ENCODE results near the gene EVI5. TPM values are rescaled to one million over a fixed set of nuclear protein-coding genes. Genes with fewer than 3 reads are reported as not detected.

Gene EVI5
- total and polyA plus RNA-seq, 10 of the 15 experiments (the other 5 are each of a cell fraction or from before 2014, with no cell fraction given), result 0.27 to 6.8 (median 1.7) TPM

DNA sequence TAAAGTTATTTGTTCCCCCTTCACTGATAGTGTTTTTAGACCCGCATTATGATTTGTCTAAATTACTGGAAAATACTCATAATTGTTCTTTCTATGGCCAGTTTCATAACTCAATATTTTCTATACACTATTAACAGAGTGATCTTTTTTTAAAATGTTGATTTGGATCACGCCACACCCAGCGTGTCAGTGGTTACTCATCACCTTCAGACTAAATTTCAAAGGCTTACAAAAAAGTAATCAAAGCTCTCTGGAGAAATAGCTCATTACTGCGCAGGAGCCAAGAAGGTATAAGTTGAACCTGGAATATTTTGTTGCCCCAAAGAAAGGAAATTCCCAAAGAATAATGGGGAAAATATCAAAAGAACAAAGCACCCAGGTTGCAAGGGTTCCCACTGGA lies 104.9 kb downstream of the EVI5 start (continued):
- TF ChIP-seq CHD1 (IDR thresholded peaks at IDR 0.05; ENCODE audit: low read depth, low read length), result no peak
- no peak for TF ChIP-seq GATAD2B (conservative IDR thresholded peaks at IDR 0.05; ENCODE audit: low read depth)
- no peak for TF ChIP-seq FOS (IDR thresholded peaks at IDR 0.05; ENCODE audit: borderline replicate concordance, extremely low read depth, insufficient read length)
- TF ChIP-seq, protein P1, sequence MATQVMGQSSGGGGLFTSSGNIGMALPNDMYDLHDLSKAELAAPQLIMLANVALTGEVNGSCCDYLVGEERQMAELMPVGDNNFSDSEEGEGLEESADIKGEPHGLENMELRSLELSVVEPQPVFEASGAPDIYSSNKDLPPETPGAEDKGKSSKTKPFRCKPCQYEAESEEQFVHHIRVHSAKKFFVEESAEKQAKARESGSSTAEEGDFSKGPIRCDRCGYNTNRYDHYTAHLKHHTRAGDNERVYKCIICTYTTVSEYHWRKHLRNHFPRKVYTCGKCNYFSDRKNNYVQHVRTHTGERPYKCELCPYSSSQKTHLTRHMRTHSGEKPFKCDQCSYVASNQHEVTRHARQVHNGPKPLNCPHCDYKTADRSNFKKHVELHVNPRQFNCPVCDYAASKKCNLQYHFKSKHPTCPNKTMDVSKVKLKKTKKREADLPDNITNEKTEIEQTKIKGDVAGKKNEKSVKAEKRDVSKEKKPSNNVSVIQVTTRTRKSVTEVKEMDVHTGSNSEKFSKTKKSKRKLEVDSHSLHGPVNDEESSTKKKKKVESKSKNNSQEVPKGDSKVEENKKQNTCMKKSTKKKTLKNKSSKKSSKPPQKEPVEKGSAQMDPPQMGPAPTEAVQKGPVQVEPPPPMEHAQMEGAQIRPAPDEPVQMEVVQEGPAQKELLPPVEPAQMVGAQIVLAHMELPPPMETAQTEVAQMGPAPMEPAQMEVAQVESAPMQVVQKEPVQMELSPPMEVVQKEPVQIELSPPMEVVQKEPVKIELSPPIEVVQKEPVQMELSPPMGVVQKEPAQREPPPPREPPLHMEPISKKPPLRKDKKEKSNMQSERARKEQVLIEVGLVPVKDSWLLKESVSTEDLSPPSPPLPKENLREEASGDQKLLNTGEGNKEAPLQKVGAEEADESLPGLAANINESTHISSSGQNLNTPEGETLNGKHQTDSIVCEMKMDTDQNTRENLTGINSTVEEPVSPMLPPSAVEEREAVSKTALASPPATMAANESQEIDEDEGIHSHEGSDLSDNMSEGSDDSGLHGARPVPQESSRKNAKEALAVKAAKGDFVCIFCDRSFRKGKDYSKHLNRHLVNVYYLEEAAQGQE (IDR thresholded peaks at IDR 0.05; ENCODE audit: low read depth, low read length), result no peak
- no peak for TF ChIP-seq NKRF (conservative IDR thresholded peaks at IDR 0.05)
- TF ChIP-seq SP1 (IDR thresholded peaks at IDR 0.05; ENCODE audit: low read depth, low read length), result no peak

DNA sequence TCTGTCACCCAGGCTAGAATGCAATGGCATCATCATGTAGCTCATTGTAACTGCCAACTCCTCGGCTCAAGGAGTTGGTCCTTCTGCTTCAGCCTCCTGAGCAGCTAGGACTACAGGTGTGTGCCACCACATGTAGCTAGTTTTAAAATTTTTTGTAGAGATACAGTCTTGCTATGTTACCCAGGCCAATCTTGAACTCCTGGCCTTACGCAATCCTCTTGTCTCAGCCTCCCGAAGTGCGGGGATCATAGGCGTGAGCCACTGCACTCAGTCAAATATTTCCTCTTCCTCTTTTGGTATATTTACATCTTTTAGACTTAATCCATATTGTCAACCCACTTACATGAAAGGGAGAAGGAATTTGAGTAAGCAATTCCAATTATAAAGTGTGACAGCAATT lies 121.1 kb downstream of the EVI5 start:
- ChIA-PET SMC1A (ENCODE audit: uncharacterized antibody, unreplicated experiment) (no interaction called here), POLR2A (interaction anchor here (0.6 kb wide), 1 partner anchor 632 kb away, joined by 3 read pairs; no protein-coding TSS in a partner anchor), RAD21 (ENCODE audit: unreplicated experiment) (no interaction called here), CTCF (interaction anchor here (1.5 kb wide), 1 partner anchor 10 kb away, joined by 7 read pairs; no protein-coding TSS in a partner anchor)
- intact Hi-C loops (cut with micrococcal nuclease; ENCODE audit: unreplicated experiment), result no loop called here
- Histone ChIP-seq H3K79me2 (ENCODE audit: control insufficient read depth, insufficient read depth, low read length) (no peaks in the 10 kb centered on the region), H3K36me3 (ENCODE audit: control insufficient read depth in 2 of 2, insufficient read depth in 2 of 2, low read length in 1 of 2) (no peaks in the 10 kb centered on the region), H3K9me3 (replicated peaks; ENCODE audit: control insufficient read depth, insufficient read depth, low read length) (no peaks in the 10 kb centered on the region), H3K4me3 (no peak overlapping the region), H3K27ac (ENCODE audit: control insufficient read depth, insufficient read depth) (no peak overlapping the region), H3K4me2 (ENCODE audit: control insufficient read depth, insufficient read depth) (no peak overlapping the region), H3K4me1 (ENCODE audit: control insufficient read depth, insufficient read depth, low read length) (no peaks in the 10 kb centered on the region), H3K27me3 (replicated peaks in 1 of 2; ENCODE audit: control insufficient read depth in 2 of 2, insufficient read depth in 2 of 2, low read length in 1 of 2) (no peaks in the 10 kb centered on the region), H4K20me1 (ENCODE audit: control insufficient read depth, insufficient read depth) (no peaks in the 10 kb centered on the region), H3K9ac (ENCODE audit: control insufficient read depth, insufficient read depth, low read length) (no peak overlapping the region), H2AFZ (ENCODE audit: control insufficient read depth, low read depth, low read length) (no peak overlapping the region)
- no peak for TF ChIP-seq USF2 (IDR thresholded peaks at IDR 0.05; ENCODE audit: borderline replicate concordance, low read depth, low read length)
- TF ChIP-seq TBL1XR1 (IDR thresholded peaks at IDR 0.05; ENCODE audit: low read depth, low read length), result no peak
- TF ChIP-seq CHD4 (IDR thresholded peaks at IDR 0.05), result no peak
- BruUV-seq (replicated peaks), result no TSS peak
- DNase-seq (ENCODE audit: low read depth, low spot score) (no peak), FAIRE-seq (no peak), ATAC-seq (no peak)
- 86% methylated on average over 5 of the region's 5 CpGs for WGBS (ENCODE audit: insufficient coverage, insufficient replicate concordance, low lambda C conversion rate, missing lambda C conversion rate)
- in situ Hi-C loops (cut with MboI), result no loop called here
